ENCODE measurements around the gene TIMP3. TPM values are rescaled to one million over a fixed set of nuclear protein-coding genes. Genes with fewer than 3 reads are reported as not detected.

Gene TIMP3
- total RNA-seq, 1 donor from 2014 or later, result 37.3 TPM

DNA sequence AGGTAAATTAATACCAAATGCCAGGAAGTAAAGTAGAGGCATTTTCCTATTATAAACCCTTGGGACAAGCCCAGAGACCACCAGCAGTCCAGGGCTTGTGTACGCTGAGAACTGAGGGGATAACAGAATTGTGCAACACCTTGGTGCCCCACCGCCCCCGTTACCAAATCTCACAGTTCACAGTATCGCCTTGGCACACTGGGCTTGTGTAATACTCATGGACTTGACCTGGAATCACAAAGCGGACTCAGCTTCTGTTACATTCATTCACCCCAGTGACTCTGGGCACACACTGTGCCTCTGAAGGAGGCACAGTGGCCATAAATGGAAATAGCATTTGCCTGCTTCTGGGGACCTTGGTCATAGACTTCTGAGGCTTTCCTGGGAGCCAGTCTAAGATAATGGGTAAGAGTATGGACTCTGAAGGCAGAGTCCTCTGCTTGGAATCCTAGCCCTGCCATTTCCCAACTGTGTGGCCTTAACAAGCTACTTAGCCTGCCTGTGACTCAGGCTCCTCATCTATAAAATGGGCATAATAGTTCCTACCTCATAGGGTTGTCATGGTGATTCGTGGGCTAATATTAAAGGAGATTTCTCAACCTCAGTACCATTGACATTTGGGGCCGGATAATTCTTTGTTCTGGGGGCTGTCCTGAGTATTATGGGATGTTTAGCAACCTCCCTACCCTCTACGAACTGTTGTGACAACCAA lies 53.7 kb downstream of the TIMP3 start:
- no peak overlapping the region for H3K27ac Mint-ChIP-seq (ENCODE audit: unreplicated experiment)
- peaks cover 7% of the 10 kb centered on the region for H3K36me3 Mint-ChIP-seq (ENCODE audit: unreplicated experiment)
- H3K27me3 Mint-ChIP-seq (ENCODE audit: unreplicated experiment), result no peaks in the 10 kb centered on the region
- no peaks in the 10 kb centered on the region for H3K9me3 Mint-ChIP-seq (ENCODE audit: unreplicated experiment)
- TF ChIP-seq, protein P1, sequence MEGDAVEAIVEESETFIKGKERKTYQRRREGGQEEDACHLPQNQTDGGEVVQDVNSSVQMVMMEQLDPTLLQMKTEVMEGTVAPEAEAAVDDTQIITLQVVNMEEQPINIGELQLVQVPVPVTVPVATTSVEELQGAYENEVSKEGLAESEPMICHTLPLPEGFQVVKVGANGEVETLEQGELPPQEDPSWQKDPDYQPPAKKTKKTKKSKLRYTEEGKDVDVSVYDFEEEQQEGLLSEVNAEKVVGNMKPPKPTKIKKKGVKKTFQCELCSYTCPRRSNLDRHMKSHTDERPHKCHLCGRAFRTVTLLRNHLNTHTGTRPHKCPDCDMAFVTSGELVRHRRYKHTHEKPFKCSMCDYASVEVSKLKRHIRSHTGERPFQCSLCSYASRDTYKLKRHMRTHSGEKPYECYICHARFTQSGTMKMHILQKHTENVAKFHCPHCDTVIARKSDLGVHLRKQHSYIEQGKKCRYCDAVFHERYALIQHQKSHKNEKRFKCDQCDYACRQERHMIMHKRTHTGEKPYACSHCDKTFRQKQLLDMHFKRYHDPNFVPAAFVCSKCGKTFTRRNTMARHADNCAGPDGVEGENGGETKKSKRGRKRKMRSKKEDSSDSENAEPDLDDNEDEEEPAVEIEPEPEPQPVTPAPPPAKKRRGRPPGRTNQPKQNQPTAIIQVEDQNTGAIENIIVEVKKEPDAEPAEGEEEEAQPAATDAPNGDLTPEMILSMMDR (IDR thresholded peaks at IDR 0.05), result no peak
- H3K4me1 Mint-ChIP-seq (ENCODE audit: unreplicated experiment), result peaks cover 9% of the 10 kb centered on the region
- no peak overlapping the region for H3K4me3 Mint-ChIP-seq (ENCODE audit: unreplicated experiment)
- no peak for DNase-seq (ENCODE audit: extremely low spot score, unreplicated experiment)

DNA sequence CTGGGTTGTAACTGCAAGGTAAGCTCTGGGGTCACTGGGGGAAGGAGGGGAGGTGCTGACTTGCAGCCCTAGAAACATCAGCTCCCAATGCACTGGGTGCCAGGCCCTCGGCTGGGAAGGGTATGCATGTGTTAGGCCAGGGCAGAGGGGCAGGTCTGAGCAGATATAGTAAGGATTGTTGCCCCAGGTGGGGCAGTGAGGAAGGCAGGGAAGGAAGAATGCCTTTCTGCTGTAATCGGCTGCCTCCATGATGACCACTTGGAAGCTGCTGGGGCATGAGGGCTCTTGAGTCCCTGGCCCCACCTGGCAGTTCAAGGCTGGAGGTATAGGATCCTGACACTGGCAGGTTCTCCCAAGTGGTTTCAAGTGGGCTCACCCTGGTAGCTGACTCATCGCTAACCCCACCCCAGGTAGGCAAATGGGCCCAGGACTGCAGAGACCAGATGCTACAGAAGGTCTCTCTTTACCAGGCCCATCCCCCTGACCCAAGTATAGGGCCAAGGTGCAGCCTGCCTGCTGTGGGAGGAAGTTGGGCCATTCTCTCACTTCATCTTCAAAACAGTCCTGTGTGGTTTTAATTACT lies 56.7 kb downstream of the TIMP3 start:
- H3K27ac Mint-ChIP-seq (ENCODE audit: unreplicated experiment), result no peak overlapping the region
- H3K9me3 Mint-ChIP-seq (ENCODE audit: unreplicated experiment), result no peaks in the 10 kb centered on the region
- no peak for DNase-seq (ENCODE audit: extremely low spot score, unreplicated experiment)
- no peaks in the 10 kb centered on the region for H3K27me3 Mint-ChIP-seq (ENCODE audit: unreplicated experiment)
- H3K36me3 Mint-ChIP-seq (ENCODE audit: unreplicated experiment), result peaks cover 9% of the 10 kb centered on the region
- TF ChIP-seq, protein P1 (IDR thresholded peaks at IDR 0.05), result no peak
- H3K4me1 Mint-ChIP-seq (ENCODE audit: unreplicated experiment), result peaks cover under 1% of the 10 kb centered on the region
- no peak overlapping the region for H3K4me3 Mint-ChIP-seq (ENCODE audit: unreplicated experiment)

DNA sequence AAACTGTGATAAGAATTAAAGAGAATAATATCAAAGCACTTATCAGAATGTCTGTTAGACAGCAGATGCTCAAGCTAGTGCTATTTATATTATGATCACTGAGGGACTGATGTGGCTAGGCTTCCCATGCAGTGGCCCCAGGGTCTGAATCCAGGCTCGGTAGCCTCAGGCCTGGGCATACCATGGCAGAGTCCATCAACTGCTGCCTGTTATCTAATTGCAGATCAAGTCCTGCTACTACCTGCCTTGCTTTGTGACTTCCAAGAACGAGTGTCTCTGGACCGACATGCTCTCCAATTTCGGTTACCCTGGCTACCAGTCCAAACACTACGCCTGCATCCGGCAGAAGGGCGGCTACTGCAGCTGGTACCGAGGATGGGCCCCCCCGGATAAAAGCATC lies 57.5 kb downstream of the TIMP3 start:
- Mint-ChIP-seq H3K36me3 (ENCODE audit: unreplicated experiment) (peaks cover 9% of the 10 kb centered on the region), H3K9me3 (ENCODE audit: unreplicated experiment) (no peaks in the 10 kb centered on the region), H3K4me3 (ENCODE audit: unreplicated experiment) (no peak overlapping the region), H3K27ac (ENCODE audit: unreplicated experiment) (no peak overlapping the region), H3K4me1 (ENCODE audit: unreplicated experiment) (no peaks in the 10 kb centered on the region), H3K27me3 (ENCODE audit: unreplicated experiment) (no peaks in the 10 kb centered on the region)
- no peak for DNase-seq (ENCODE audit: extremely low spot score, unreplicated experiment)
- TF ChIP-seq, protein P1 (IDR thresholded peaks at IDR 0.05), result no peak

DNA sequence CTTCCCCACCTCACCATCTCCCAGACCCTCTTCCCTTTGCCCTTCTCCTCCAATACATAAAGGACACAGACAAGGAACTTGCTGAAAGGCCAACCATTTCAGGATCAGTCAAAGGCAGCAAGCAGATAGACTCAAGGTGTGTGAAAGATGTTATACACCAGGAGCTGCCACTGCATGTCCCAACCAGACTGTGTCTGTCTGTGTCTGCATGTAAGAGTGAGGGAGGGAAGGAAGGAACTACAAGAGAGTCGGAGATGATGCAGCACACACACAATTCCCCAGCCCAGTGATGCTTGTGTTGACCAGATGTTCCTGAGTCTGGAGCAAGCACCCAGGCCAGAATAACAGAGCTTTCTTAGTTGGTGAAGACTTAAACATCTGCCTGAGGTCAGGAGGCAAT lies 58.2 kb downstream of the TIMP3 start:
- Mint-ChIP-seq H3K9me3 (ENCODE audit: unreplicated experiment) (no peaks in the 10 kb centered on the region), H3K4me3 (ENCODE audit: unreplicated experiment) (no peak overlapping the region), H3K27ac (ENCODE audit: unreplicated experiment) (no peak overlapping the region), H3K27me3 (ENCODE audit: unreplicated experiment) (no peaks in the 10 kb centered on the region), H3K4me1 (ENCODE audit: unreplicated experiment) (no peaks in the 10 kb centered on the region), H3K36me3 (ENCODE audit: unreplicated experiment) (peaks cover 9% of the 10 kb centered on the region)
- no peak for DNase-seq (ENCODE audit: extremely low spot score, unreplicated experiment)
- TF ChIP-seq, protein P1 (IDR thresholded peaks at IDR 0.05), result no peak

DNA sequence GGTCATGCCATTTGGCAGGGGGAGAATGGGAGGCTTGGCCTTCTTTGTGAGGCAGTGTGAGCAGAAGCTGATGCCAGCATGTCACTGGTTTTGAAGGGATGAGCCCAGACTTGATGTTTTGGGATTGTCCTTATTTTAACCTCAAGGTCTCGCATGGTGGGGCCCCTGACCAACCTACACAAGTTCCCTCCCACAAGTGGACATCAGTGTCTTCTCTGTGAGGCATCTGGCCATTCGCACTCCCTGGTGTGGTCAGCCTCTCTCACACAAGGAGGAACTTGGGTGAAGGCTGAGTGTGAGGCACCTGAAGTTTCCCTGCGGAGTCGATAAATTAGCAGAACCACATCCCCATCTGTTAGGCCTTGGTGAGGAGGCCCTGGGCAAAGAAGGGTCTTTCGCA lies 59.8 kb downstream of the TIMP3 start:
- no peak overlapping the region for H3K27ac Mint-ChIP-seq (ENCODE audit: unreplicated experiment)
- H3K4me3 Mint-ChIP-seq (ENCODE audit: unreplicated experiment), result no peak overlapping the region
- H3K4me1 Mint-ChIP-seq (ENCODE audit: unreplicated experiment), result no peaks in the 10 kb centered on the region
- TF ChIP-seq, protein P1 (IDR thresholded peaks at IDR 0.05), result no peak
- peaks cover 9% of the 10 kb centered on the region for H3K36me3 Mint-ChIP-seq (ENCODE audit: unreplicated experiment)
- DNase-seq (ENCODE audit: extremely low spot score, unreplicated experiment), result no peak
- no peaks in the 10 kb centered on the region for H3K9me3 Mint-ChIP-seq (ENCODE audit: unreplicated experiment)
- no peaks in the 10 kb centered on the region for H3K27me3 Mint-ChIP-seq (ENCODE audit: unreplicated experiment)
